ENCODE data around the gene IFI30. TPM values are rescaled to one million over a fixed set of nuclear protein-coding genes. Genes with fewer than 3 reads are reported as not detected.

Gene IFI30
- polyA plus RNA-seq, 1 of the 3 experiments (the other 2 are of a cell fraction), result 11.6 TPM

- TF ChIP-seq, protein P1, sequence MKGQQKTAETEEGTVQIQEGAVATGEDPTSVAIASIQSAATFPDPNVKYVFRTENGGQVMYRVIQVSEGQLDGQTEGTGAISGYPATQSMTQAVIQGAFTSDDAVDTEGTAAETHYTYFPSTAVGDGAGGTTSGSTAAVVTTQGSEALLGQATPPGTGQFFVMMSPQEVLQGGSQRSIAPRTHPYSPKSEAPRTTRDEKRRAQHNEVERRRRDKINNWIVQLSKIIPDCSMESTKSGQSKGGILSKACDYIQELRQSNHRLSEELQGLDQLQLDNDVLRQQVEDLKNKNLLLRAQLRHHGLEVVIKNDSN (IDR thresholded peaks at IDR 0.05; ENCODE audit: borderline replicate concordance, low read depth), result no peak
- TF ChIP-seq RXRA (IDR thresholded peaks at IDR 0.05; ENCODE audit: borderline replicate concordance, low read depth) (no peak), SIN3A (IDR thresholded peaks at IDR 0.05; ENCODE audit: borderline replicate concordance, low read depth, low read length) (no peak), ZBTB33 (IDR thresholded peaks at IDR 0.05; ENCODE audit: borderline replicate concordance, low read depth) (no peak), FOXJ3 (CRISPR knock-in tag; IDR thresholded peaks at IDR 0.05) (no peak), CTCF (IDR thresholded peaks at IDR 0.05) (no peak), ELF1 (IDR thresholded peaks at IDR 0.05) (no peak), NRF1 (IDR thresholded peaks at IDR 0.05; ENCODE audit: low read depth, low read length) (no peak)
Observed at GRCh38 chr19:18173054-18173571, 500 bp upstream of the IFI30 start (continued).

DNA sequence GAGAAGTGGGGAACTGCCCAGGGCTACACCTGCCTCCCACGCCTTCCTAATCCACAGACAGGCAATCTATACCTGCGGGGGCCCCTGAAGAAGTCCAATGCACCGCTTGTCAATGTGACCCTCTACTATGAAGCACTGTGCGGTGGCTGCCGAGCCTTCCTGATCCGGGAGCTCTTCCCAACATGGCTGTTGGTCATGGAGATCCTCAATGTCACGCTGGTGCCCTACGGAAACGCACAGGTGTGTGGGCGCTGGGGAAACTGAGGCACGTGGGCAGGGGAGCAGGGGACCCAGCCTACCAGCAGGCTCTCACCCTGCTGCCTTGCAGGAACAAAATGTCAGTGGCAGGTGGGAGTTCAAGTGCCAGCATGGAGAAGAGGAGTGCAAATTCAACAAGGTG lies 1.4 kb downstream of the IFI30 start:
- H2AFZ ChIP-seq (ENCODE audit: low read depth), result no peak overlapping the region
- H4K20me1 ChIP-seq (ENCODE audit: insufficient read depth), result no peaks in the 10 kb centered on the region
- H3K4me2 ChIP-seq, result no peak overlapping the region
- no peaks in the 10 kb centered on the region for H3K9me3 ChIP-seq
- H3K9me2 ChIP-seq, result no peaks in the 10 kb centered on the region
- no peaks in the 10 kb centered on the region for H3K79me2 ChIP-seq (ENCODE audit: insufficient read depth)
- POLR2A ChIA-PET, result no interaction called here
- peaks cover 5% of the 10 kb centered on the region for H3F3A ChIP-seq (replicated peaks; ENCODE audit: insufficient read depth)
- CTCF ChIA-PET, result interaction anchor here (1.1 to 2.3 kb wide), 6 partner anchors 10 to 77 kb away, joined by 3 to 19 read pairs (median 8); partner anchors contain the start of gene MPV17L2
- H3K4me1 ChIP-seq (ENCODE audit: control insufficient read depth in 1 of 2, insufficient read depth in 2 of 2, low read depth in 1 of 2, low read length in 1 of 2), result peaks cover 0 to 8% of the 10 kb centered on the region in 2 experiments; a peak in 1 of 4 replicates
- no peak overlapping the region for H3K27ac ChIP-seq (ENCODE audit: low read depth in 2 of 2, low read length in 1 of 2)
- DNase-seq, result no peak
- WGBS (ENCODE audit: low lambda C conversion rate), result no CpG with 5 or more reads among the region's 11 CpGs
- H3K4me3 ChIP-seq (ENCODE audit: low read depth in 2 of 2, low read length in 1 of 2), result no peak overlapping the region
- no peaks in the 10 kb centered on the region for H3K36me3 ChIP-seq (replicated peaks in 1 of 2; ENCODE audit: control insufficient read depth in 1 of 2, insufficient read depth in 2 of 2, low read length in 1 of 2)
- no peaks in the 10 kb centered on the region for H3K27me3 ChIP-seq (ENCODE audit: insufficient read depth)
- no peak overlapping the region for H3K9ac ChIP-seq
- TF ChIP-seq NRF1 (IDR thresholded peaks at IDR 0.05; ENCODE audit: low read depth, low read length) (no peak), YY1 (IDR thresholded peaks at IDR 0.05; ENCODE audit: low read depth) (no peak), SMC3 (IDR thresholded peaks at IDR 0.05; ENCODE audit: low read depth, low read length) (no peak), RAD21 (IDR thresholded peaks at IDR 0.05; ENCODE audit: low read length) (no peak), MEF2A (IDR thresholded peaks at IDR 0.05; ENCODE audit: borderline replicate concordance, low read depth) (no peak), GABPA (IDR thresholded peaks at IDR 0.05; ENCODE audit: low read depth) (no peak), CTCF (IDR thresholded peaks at IDR 0.05) (no peak), REST (IDR thresholded peaks at IDR 0.05; ENCODE audit: low read depth, low read length) (no peak), FOXJ3 (CRISPR knock-in tag; IDR thresholded peaks at IDR 0.05) (no peak), FOXM1 (IDR thresholded peaks at IDR 0.05; ENCODE audit: low read depth) (no peak)

Data from SK-N-SH (cell line).